ENCODE measurements around the gene CWC25.
"Not testable (repeated sequence)": the region's sequence is repeated elsewhere in the genome, so short reads cannot be mapped to it uniquely, and the experiment has no call there.

Gene CWC25

GRCh38 chr17:38824899-38825761, at the start of gene CWC25:
CWC25 (minus strand) TSS chr17:38825321; CDS start chr17:38825183, 138 bp downstream.
- FAIRE-seq = no peak

- no peak for FAIRE-seq
Measured at GRCh38 chr17:38873640-38874380, 48.7 kb upstream of the CWC25 start.

DNA sequence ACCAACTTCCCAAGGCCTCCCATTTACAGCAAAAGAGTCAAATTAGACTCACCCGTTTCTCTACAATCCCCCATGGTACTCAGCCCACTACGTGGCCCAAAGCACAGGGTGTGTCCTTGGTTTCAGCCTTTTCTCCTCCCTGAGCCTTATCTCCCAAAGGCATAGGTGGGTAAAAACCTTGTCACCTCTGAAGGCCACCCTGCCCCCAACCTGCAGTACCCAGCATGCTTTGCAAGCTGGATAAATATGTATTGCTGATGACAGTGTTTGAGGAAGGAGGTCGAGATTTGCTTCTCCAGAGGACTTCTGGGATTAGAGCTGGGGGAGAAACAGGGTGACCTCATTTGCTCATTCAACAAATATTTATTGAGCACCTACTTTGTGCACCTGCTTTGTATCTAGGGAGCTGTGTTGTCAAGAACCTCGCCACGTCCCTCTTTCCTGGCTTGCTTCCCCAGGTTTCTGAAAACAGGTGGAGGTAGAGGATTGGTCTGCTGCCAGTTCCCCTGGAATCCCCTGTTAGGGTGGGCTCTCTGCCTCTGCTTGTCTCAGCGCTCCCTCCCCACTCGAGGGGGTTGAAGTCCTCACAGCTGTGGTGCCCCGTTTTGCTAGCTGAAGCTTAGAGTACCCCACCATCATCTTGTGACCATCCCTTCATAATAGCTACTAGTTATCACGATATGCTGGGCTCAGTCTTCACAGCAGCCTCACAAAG, 47.7 kb upstream of the CWC25 start:
- no peak for FAIRE-seq

GRCh38 chr17:38872027-38872511, 46.9 kb upstream of the CWC25 start:
- FAIRE-seq = no peak

DNA sequence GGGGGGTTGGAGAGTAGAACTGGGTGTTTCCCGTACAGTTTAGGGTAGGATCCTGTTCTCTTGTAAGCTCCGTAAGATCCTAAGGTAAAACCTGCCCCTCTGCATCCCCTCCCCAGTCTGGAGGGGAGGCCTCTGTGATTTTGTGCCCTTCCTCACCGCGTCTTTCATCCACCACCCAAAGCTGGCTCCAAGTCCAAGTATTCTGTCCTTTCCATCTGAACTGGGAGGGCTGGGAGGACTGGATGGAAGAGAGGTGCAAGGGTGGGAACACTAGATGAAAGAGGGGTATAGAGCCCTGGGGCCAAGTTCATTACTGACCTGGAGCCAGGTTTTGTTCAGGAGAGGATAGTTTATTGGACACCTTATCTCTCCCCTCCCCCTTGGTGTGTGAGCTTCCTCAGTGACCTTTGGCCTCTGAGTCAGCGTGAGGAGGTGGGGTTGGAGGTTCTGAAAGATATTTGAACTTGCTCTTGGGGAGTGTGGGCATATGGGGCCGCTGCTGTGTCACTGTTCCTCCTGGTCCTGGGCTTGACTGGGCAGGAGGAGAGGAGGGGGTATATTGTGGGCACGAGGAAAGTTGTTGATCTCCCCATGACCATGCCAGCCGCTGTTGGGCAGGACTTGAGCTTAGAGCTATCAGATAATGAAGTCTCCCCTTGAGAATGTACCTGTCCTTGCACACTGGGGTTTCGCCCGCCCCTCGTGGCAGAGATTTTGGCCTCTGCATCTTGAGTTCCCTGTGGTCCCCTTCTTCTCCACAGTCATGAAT, 46.3 kb upstream of the CWC25 start:
- FAIRE-seq = no peak

GRCh38 chr17:38870259-38871165, 45.4 kb upstream of the CWC25 start:
- no peak for FAIRE-seq

DNA sequence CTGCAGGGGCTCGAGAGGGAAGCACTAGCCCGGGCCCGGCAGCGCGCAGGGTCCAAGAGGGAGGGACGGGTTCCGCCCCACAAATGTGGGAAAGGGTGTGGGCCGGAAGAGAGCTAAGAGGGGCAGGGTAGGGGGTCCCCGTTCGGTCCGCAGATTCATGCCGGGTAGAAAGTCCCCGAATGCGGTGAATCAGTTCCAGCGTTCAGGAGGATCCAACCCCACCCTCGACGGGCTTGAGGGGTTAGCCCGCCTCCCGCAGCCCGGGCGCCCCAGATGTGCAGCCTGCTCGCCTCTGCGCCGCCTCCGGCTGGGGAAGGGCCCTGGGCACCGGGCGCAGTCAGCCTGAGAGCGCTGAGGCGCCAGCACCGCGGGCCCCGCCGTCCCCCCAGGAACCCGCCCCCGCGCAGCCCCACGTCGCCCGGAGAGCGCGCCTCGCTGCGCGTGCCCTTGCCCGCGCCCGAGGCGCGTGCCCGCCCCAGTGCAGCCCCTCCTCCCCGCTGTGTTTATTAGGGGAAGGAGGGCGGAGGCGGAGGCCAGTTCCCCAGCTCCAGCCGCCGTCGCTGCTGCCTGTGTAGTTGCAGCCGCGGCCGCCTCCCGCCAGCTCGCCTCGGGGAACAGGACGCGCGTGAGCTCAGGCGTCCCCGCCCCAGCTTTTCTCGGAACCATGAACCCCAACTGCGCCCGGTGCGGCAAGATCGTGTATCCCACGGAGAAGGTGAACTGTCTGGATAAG, 44.6 kb upstream of the CWC25 start, which contains the start of gene LASP1:
TSS of gene LASP1 (plus strand) at position 533 of the 733 bp plus-strand sequence. CDS start at position 665, 132 bp downstream.
- no peak for FAIRE-seq

GRCh38 chr17:38868817-38869525, 43.9 kb upstream of the CWC25 start:
- FAIRE-seq = no peak

DNA sequence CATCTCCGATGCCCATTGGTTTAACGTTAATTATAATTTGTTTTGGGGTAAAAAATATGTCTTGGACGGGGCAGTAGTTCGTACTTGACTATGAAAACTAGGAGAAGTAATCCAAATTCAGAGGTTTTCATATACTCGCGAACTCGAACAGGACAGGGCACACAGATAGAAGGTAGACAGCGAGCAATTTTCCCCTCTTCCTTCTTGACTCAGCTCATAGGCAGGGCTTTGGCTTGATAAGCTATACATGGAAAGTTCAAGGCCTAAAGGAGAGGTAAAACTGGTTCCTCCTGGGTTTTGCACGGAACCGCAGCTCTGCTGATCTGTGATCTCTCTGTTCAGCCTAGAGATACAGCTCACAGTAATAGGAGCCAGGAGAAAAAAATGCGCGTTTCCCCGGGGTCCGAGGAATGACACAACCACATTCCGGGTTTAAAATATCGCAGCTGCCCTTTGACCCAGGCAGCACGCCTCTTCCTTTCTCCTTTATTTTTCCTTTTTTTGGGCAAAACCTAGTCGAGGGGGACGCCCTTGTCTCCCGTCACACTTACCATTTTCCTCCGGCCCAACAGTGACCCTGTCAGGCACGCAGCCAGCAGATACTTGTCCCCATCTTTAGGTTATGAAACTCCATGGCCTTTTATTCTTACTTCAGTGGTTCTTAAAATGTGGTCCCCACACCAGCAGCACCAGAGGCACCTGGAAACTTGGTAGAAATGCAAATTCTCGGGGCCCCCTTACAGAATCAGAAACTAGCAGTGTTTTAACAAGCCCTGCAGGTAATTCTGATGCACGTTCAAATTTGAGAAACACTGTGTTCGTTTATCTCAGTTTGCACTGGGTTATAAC, 43.1 kb upstream of the CWC25 start:
- FAIRE-seq = no peak

DNA sequence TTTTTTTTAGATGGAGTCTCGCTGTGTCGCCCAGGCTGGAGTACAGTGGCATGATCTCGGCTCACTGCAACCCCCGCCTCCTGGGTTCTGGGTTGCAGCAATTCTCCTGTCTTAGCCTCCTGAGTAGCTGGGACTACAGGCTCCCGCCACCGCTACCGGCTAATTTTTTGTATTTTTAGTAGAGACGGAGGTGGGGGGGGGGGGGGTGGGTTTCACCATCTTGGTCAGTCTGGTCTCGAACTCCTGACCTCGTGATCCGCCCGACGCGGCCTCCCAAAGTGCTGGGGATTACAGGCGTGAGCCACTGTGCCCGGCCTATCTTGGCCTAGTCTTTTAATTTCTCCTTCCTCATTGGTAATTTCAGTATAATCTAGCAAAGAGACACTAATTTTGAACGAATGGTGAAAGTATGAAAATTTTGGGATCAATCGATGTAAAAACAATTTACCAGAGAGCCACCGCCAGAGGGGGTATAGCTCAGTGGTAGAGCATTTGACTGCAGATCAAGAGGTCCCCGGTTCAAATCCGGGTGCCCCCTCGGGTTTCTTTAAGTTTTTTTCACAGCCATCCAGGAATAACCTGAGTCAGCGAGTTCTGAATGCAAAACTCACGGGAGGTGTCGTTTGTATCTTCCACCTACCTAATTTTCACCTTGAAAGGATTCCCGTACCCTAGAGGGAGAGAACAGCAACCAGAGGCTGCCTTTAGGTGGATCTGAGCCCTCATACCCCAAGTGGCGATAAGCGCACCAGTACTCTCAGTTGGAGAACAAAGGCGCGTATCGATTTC, 42.3 kb upstream of the CWC25 start:
- no peak for FAIRE-seq

DNA sequence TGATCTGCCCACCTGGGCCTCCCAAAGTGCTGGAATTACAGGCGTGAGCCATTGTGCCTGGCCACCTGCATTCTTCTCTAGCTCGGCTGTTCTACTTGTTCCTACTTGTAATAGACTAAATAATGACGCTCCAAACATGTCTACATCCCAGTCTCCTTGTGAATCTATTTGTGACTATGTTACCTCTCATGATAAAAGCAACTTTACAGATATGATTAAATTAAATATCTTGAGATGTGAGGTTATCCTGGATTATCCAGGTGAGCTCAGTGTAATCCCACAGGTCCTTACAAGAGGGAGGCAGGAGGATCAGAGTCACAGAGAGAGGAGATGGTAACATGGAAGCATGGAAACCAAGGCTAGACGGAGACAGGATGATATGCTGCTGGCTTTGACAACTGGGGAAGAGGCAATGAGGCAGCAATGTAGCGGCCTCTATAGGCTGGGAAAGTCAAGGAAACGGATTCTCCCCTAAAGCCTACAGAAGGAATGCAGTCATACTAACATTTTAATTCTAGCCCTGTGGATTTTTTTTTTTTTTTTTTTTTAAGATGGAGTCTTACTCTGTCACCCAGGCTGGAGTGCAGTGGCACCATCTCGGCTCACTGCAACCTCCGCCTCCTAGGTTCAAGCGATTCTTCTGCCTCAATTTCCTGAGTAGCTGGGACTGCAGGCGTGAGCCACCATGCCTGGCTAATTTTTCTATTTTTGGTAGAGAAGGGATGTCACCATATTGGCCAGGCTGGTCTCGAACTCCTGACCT, 39.7 kb upstream of the CWC25 start:
- no peak for FAIRE-seq

GRCh38 chr17:38861399-38861843, 36.3 kb upstream of the CWC25 start:
- FAIRE-seq = no peak

DNA sequence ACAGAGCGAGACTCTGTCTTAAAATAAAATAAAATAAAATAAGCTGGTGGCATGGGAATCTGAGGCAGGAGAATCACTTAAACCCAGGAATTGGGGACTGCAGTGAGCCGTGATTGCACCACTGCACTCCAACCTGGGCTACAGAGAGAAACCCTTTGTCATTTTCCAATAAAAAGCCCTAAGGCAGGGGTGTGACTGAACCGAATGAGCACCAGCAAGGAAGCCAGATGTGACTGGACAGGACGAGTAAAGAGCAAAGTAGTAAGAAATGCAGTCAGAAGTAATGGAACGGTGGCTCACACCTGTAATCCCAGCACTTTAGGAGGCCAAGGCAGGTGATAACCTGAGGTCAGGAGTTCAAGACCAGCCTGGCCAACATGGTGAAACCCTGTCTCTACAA, 32.1 kb upstream of the CWC25 start:
- no peak for FAIRE-seq

- FAIRE-seq = not testable (repeated sequence)
Measured at GRCh38 chr17:38855101-38855714, 30.1 kb upstream of the CWC25 start.

DNA sequence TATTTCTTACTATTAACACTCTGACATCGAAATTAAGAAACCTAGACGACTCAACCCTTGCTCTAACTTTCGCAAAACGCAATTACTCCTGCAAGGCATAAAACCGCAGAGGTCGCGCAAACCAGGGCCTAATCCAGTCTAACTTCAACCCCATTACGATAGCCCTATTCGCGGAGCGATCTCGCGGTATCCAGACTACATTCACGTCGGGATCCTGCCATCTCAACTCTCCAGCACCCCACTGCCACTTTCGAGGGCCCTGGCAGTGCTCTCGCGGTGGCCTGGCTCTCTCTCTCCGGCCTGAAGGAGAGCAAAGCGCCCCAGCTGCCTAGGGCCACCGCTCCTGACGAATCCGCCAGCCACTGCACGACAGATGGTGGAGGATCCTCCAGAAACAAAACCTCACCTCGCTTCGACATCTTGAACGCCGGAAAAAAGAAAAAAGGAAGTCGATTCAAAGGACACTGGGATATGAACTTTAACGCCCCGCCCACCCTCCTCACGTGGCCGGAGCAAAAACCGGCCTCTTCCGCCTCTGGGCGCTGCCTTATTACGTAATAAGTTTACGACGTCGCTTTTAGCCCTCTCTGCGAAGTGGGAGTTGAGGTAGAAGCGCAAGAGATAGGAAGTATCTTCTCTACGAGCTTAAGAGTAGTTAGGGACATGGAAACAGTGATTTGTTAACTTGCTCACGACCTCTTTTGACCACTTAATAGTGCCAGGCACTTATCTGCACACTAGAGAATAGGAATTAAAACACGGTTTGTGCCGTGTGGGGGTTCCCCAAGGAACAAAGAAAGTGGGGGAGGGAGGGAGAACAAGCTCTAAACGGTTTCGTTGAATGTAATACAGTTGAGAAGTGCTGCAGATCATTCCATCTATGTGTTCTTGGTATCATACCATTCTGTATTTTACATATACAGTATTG, 28.4 kb upstream of the CWC25 start, which contains the start of gene RPL23:
TSS of gene RPL23 (minus strand) at position 430 of the 928 bp plus-strand sequence. CDS start at position 419, 11 bp downstream.
- peak; percentile 57 for FAIRE-seq
